ENCODE measurements around the gene SLC31A1. TPM values are rescaled to one million over a fixed set of nuclear protein-coding genes. Genes with fewer than 3 reads are reported as not detected.
"Not testable (repeated sequence)": the region's sequence is repeated elsewhere in the genome, so short reads cannot be mapped to it uniquely, and the experiment has no call there.

SLC31A1 gene
- total RNA-seq, 4 donors from 2014 or later = 17.1 to 46.3 (median 27.2) TPM

DNA sequence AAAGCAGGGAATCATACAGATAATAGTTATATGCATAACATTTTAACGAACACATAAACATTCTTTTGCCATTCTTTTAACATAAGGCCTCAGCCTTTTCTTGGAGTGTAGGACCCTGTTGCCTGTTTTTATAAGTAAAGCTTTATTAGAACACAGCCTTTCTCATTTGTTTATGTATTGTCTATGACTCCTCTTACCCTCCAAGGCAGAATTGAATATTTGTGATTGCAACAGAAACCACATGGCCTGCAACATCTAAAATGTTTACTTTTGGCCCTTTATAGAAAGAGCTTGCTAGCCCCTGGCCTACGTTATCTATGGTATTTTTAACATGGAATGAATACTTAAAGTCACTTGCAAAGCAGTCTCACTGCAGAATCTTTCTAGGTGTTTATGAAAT is 2.6 kb downstream of the SLC31A1 start:
- TF ChIP-seq, protein P1, sequence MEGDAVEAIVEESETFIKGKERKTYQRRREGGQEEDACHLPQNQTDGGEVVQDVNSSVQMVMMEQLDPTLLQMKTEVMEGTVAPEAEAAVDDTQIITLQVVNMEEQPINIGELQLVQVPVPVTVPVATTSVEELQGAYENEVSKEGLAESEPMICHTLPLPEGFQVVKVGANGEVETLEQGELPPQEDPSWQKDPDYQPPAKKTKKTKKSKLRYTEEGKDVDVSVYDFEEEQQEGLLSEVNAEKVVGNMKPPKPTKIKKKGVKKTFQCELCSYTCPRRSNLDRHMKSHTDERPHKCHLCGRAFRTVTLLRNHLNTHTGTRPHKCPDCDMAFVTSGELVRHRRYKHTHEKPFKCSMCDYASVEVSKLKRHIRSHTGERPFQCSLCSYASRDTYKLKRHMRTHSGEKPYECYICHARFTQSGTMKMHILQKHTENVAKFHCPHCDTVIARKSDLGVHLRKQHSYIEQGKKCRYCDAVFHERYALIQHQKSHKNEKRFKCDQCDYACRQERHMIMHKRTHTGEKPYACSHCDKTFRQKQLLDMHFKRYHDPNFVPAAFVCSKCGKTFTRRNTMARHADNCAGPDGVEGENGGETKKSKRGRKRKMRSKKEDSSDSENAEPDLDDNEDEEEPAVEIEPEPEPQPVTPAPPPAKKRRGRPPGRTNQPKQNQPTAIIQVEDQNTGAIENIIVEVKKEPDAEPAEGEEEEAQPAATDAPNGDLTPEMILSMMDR (IDR thresholded peaks at IDR 0.05) = no peak
- TF ChIP-seq EP300 (IDR thresholded peaks at IDR 0.05) (no peak), POLR2A (IDR thresholded peaks at IDR 0.05) (no peak), POLR2AphosphoS5 (IDR thresholded peaks at IDR 0.05) (no peak)
- Histone ChIP-seq H3K27me3 (no peaks in the 10 kb centered on the region), H3K27ac (no peak overlapping the region), H3K4me3 (no peak overlapping the region), H3K36me3 (no peaks in the 10 kb centered on the region), H3K9me3 (no peaks in the 10 kb centered on the region), H3K4me1 (peaks cover 32% of the 10 kb centered on the region)
- WGBS = 85% methylated on average over 2 of the region's 2 CpGs
- no peak for DNase-seq (ENCODE audit: low spot score in 2 of 2)

DNA sequence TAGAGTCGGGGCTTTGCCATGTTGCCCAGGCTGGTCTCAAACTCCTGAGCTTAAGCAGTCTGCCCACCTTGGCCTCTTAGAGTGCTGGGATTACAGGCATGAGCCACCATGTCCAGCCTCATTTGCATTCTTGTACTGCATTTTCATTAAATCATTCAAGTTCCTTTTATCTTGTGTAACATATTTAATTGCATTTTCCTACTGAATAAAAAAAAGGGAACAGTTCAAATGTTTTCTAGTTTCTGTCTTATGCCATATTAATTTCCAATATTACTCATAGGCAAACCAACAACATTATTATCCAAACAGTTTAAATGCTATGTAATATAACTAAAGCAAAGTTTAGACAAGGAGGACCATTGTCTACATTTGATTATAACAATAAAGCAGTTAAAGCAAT is 6.1 kb downstream of the SLC31A1 start:
- TF ChIP-seq POLR2A (IDR thresholded peaks at IDR 0.05) (no peak), EP300 (IDR thresholded peaks at IDR 0.05) (no peak)
- TF ChIP-seq, protein P1 (IDR thresholded peaks at IDR 0.05) = no peak
- Histone ChIP-seq H3K27ac (no peak overlapping the region), H3K4me1 (peaks cover 9% of the 10 kb centered on the region), H3K4me3 (no peak overlapping the region), H3K36me3 (no peaks in the 10 kb centered on the region), H3K27me3 (no peaks in the 10 kb centered on the region), H3K9me3 (no peaks in the 10 kb centered on the region)
- no peak for DNase-seq (ENCODE audit: low spot score in 2 of 2)
- 86% methylated on average over 1 of the region's 1 CpG for WGBS

DNA sequence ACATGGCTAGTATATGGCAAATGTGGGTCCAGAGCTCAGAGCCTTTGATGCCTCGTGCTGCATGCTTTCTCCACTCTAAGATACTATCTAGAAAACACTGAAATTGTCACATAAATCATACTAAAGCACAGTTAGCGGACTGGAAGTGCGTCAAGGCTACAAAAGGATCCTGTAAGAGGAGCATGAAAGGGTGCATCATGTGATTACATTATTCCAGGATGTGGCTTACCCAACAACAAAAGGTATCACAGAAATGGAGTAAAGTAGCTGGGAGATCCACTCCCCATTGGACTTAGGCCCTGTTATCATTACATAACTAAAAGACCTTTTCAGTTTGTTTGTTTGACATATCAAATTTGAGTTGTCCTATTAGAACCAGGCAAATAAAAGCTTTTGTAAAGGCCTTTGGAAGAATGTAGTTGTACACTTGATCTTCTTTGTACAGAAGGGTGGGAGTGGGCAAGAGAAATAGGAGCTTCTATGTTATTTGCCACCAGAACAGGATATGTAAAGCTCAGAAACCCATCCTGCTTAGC is 6.9 kb downstream of the SLC31A1 start:
- DNase-seq (ENCODE audit: low spot score in 2 of 2) = no peak
- no peak overlapping the region for H3K27ac ChIP-seq
- WGBS = 71% methylated on average over 3 of the region's 3 CpGs
- H3K9me3 ChIP-seq = no peaks in the 10 kb centered on the region
- peaks cover 10% of the 10 kb centered on the region for H3K4me1 ChIP-seq
- TF ChIP-seq POLR2A (IDR thresholded peaks at IDR 0.05) (no peak), POLR2AphosphoS5 (IDR thresholded peaks at IDR 0.05) (no peak), EP300 (IDR thresholded peaks at IDR 0.05) (no peak)
- TF ChIP-seq, protein P1 (IDR thresholded peaks at IDR 0.05) = no peak
- H3K36me3 ChIP-seq = no peaks in the 10 kb centered on the region
- H3K27me3 ChIP-seq = no peaks in the 10 kb centered on the region
- no peak overlapping the region for H3K4me3 ChIP-seq

DNA sequence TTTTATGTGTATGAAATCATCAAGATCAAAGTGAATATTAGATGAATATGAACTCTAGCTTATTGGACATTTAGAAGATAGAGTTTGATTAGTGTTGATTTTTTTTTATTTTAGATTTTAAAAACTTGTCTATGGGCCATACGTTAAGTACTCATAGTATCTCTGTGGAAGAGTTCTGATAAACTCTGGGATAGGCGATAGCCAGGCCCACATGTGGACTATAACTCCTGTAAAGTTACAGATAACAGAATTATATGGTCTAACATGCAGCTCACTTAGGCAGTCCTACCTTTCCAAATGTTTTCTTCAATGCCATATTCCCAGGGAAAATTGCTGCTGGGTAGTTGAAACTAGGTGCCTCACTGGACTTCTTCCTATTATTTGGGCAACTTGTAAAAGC is 10.4 kb downstream of the SLC31A1 start:
- H3K36me3 ChIP-seq = no peaks in the 10 kb centered on the region
- WGBS = 98% methylated on average over 2 of the region's 2 CpGs
- H3K27ac ChIP-seq = no peak overlapping the region
- DNase-seq (ENCODE audit: low spot score in 2 of 2) = no peak
- no peaks in the 10 kb centered on the region for H3K9me3 ChIP-seq
- H3K4me3 ChIP-seq = no peak overlapping the region
- no peak for TF ChIP-seq POLR2AphosphoS5 (IDR thresholded peaks at IDR 0.05)
- no peak for TF ChIP-seq EP300 (IDR thresholded peaks at IDR 0.05)
- TF ChIP-seq, protein P1 (IDR thresholded peaks at IDR 0.05) = no peak
- no peak for TF ChIP-seq POLR2A (IDR thresholded peaks at IDR 0.05)
- H3K4me1 ChIP-seq = peaks cover 27% of the 10 kb centered on the region
- H3K27me3 ChIP-seq = no peaks in the 10 kb centered on the region

DNA sequence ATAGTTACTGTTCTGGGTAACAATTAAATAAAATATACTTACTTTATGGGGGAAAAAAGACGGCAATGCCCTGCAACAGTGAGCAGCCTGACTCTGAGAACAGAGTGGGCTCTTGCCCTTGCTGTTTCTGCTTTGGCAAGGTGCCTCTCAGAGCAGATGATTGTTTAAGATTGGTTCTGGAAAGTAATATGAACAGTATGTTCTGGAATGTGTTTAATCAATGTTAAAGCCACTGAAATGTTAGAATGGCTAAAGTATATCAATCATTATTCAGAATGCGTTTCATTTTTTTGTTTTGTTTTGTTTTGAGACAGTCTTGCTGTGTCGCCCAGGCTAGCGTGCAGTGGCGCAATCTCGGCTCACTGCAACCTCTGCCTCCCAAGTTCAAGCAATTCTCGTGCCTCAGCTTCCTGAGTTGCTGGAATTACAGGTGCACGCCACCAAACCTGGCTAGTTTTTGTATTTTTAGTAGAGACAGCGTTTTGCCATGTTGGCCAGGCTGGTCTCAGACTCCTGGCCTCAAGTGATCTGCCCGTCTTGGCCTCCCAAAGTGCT is 14.4 kb downstream of the SLC31A1 start:
- H3K4me1 ChIP-seq = peaks cover 31% of the 10 kb centered on the region
- H3K27ac ChIP-seq; H3K36me3 ChIP-seq; H3K9me3 ChIP-seq; H3K27me3 ChIP-seq; H3K4me3 ChIP-seq; DNase-seq (ENCODE audit: low spot score in 2 of 2): not testable (repeated sequence)
- 78% methylated on average over 10 of the region's 10 CpGs for WGBS

DNA sequence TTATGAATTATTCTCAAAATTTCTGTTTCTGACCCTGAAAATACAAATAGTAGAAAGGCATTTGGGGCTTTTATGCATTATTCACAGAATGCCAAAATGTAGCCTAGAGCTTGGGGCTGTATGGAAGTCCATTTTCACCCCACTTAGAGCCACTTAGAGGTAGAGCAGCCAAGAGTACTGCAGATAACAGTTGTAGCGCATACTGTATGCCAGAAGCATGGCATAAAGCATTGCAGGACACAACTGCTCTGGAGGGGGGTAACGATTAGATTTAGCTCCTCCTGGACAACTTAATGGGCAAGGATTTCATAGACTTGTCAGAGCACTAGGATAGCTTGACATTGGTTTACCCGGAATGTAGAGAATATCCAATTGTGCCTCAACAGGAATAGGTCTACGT is 15.7 kb downstream of the SLC31A1 start:
- no peaks in the 10 kb centered on the region for H3K27me3 ChIP-seq
- H3K9me3 ChIP-seq = no peaks in the 10 kb centered on the region
- WGBS = 95% methylated on average over 4 of the region's 4 CpGs
- no peaks in the 10 kb centered on the region for H3K36me3 ChIP-seq
- no peak overlapping the region for H3K4me3 ChIP-seq
- H3K4me1 ChIP-seq = peaks cover 31% of the 10 kb centered on the region
- H3K27ac ChIP-seq = no peak overlapping the region
- TF ChIP-seq POLR2AphosphoS5 (IDR thresholded peaks at IDR 0.05) (no peak), POLR2A (IDR thresholded peaks at IDR 0.05) (no peak)
- no peak for DNase-seq (ENCODE audit: low spot score in 2 of 2)
